HEK293 (cell line): Measurements from ENCODE around the gene GTPBP3.
"Not testable (repeated sequence)": the region's sequence is repeated elsewhere in the genome, so short reads cannot be mapped to it uniquely, and the experiment has no call there.

ENCODE experiments used
- CTCF ChIA-PET: fragments of 350-600 bp; formaldehyde crosslinking; extraction: SDS; loops from one replicate; lab custom pipeline; 2021; ENCODE audit warnings: antibody characterized with exemption; lab: Yijun Ruan, JAX
- POLR2A ChIA-PET: fragments of 300-600 bp; formaldehyde crosslinking; extraction: SDS; loops from one replicate; lab custom pipeline; 2020; ENCODE audit warnings: antibody characterized with exemption, inconsistent platforms; lab: Yijun Ruan, JAX
- H3K27ac ChIP-seq: fragments of 200-500 bp; sonication (Bioruptor generic); 2 replicates; pipeline ENCODE4 v1.5.1; 2014; ENCODE audit warnings: low read depth, low read length, control low read depth, inconsistent platforms; ENCODE audit errors: extremely low read depth
- H3K36me3 ChIP-seq, 2 experiments: fragments of 200-500 bp in 1 of 2; sonication (Bioruptor generic) in 1 of 2; 1 replicate in 1 of 2; 2 replicates in 1 of 2; pipeline ENCODE4 v1.5.1; 2014 to 2017; ENCODE audit warnings: inconsistent platforms in 2 of 2, low read length in 2 of 2; ENCODE audit not compliant: control insufficient read depth in 2 of 2, insufficient read depth in 1 of 2
- H3K4me1 ChIP-seq: fragments of 200-500 bp; sonication (Bioruptor generic); 2 replicates; pipeline ENCODE4 v1.5.1; 2014; ENCODE audit warnings: mild to moderate bottlenecking, low read length, inconsistent platforms; ENCODE audit not compliant: control insufficient read depth, insufficient read depth
- H3K4me3 ChIP-seq: 2 replicates; pipeline ENCODE4 v1.5.1; 2011; ENCODE audit warnings: low read depth, mild to moderate bottlenecking, control low read depth, low read length, moderate library complexity
- H3K9me3 ChIP-seq: fragments of 200-500 bp; sonication (Bioruptor generic); 2 replicates; pipeline ENCODE4 v1.5.1; 2014; ENCODE audit warnings: low read depth, low read length, inconsistent platforms; ENCODE audit not compliant: control insufficient read depth, insufficient read depth
- EGR2 ChIP-seq: fragments of 450-650 bp; formaldehyde crosslinking; IDR thresholded peaks from 2 replicates; pipeline ENCODE4 v1.5.1; 2016; ENCODE audit warnings: low read depth, missing biosample characterization, missing genetic modification characterization
- ZBTB1 ChIP-seq: fragments of 450-650 bp; formaldehyde crosslinking; IDR thresholded peaks from 2 replicates; pipeline ENCODE4 v1.5.1; 2016; ENCODE audit warnings: missing biosample characterization, missing genetic modification characterization
- ZNF121 ChIP-seq: fragments of 450-650 bp; formaldehyde crosslinking; IDR thresholded peaks from 2 replicates; pipeline ENCODE4 v1.5.1; 2016; ENCODE audit warnings: missing biosample characterization, missing genetic modification characterization
- ZNF16 ChIP-seq: fragments of 450-650 bp; formaldehyde crosslinking; IDR thresholded peaks from 2 replicates; pipeline ENCODE4 v1.5.1; 2016; ENCODE audit warnings: low read depth, missing biosample characterization, missing genetic modification characterization
- ZNF174 ChIP-seq: fragments of 450-650 bp; formaldehyde crosslinking; IDR thresholded peaks from 2 replicates; pipeline ENCODE4 v1.5.0; 2017; ENCODE audit warnings: missing biosample characterization, mild to moderate bottlenecking, missing genetic modification characterization
- ZNF184 ChIP-seq: fragments of 450-650 bp; IDR thresholded peaks from 2 replicates; pipeline ENCODE4 v1.5.1; 2018; ENCODE audit warnings: missing biosample characterization, mild to moderate bottlenecking, missing genetic modification characterization
- ZNF214 ChIP-seq: fragments of 450-650 bp; formaldehyde crosslinking; IDR thresholded peaks from 2 replicates; pipeline ENCODE4 v1.5.1; 2017; ENCODE audit warnings: missing biosample characterization, mild to moderate bottlenecking, missing genetic modification characterization, borderline replicate concordance
- ZNF274 ChIP-seq, 2 experiments: fragments of 200-500 bp in 1 of 2; fragments of 450-650 bp in 1 of 2; sonication (Bioruptor generic) in 1 of 2; formaldehyde crosslinking in 1 of 2; IDR thresholded peaks; 2 replicates each; pipeline versions ENCODE4 v1.5.1 to v1.6.1; 2014 to 2016; ENCODE audit warnings: borderline replicate concordance in 1 of 2, inconsistent platforms in 1 of 2, low read length in 1 of 2, missing biosample characterization in 1 of 2, missing genetic modification characterization in 1 of 2
- ZNF311 ChIP-seq: fragments of 450-650 bp; formaldehyde crosslinking; IDR thresholded peaks from 2 replicates; pipeline ENCODE4 v1.5.1; 2017; ENCODE audit warnings: missing biosample characterization, missing genetic modification characterization, borderline replicate concordance
- ZNF473 ChIP-seq: fragments of 450-650 bp; formaldehyde crosslinking; IDR thresholded peaks from 2 replicates; pipeline ENCODE4 v1.5.1; 2017; ENCODE audit warnings: missing biosample characterization, missing genetic modification characterization
- ZNF560 ChIP-seq: fragments of 450-650 bp; formaldehyde crosslinking; IDR thresholded peaks from 2 replicates; pipeline ENCODE4 v1.5.1; 2017; ENCODE audit warnings: missing biosample characterization, missing genetic modification characterization, borderline replicate concordance
- ZNF776 ChIP-seq: fragments of 450-650 bp; formaldehyde crosslinking; IDR thresholded peaks from 2 replicates; pipeline ENCODE4 v1.5.0; 2017; ENCODE audit warnings: missing biosample characterization, missing genetic modification characterization, borderline replicate concordance
- ZNF785 ChIP-seq: fragments of 450-650 bp; formaldehyde crosslinking; IDR thresholded peaks from 2 replicates; pipeline ENCODE4 v1.5.1; 2016; ENCODE audit warnings: missing biosample characterization, missing genetic modification characterization
- TF ChIP-seq, protein P1 (sequence below): fragments of 450-650 bp; formaldehyde crosslinking; IDR thresholded peaks from 2 replicates; pipeline ENCODE4 v1.5.1; 2017; ENCODE audit warnings: missing biosample characterization, missing genetic modification characterization
- TF ChIP-seq, protein P2 (sequence below): fragments of 450-650 bp; formaldehyde crosslinking; optimal IDR thresholded peaks from 2 replicates; pipeline ENCODE3; 2016; ENCODE audit warnings: missing biosample characterization, mild to moderate bottlenecking, missing genetic modification characterization
- TF ChIP-seq, protein P3 (sequence below): fragments of 450-650 bp; formaldehyde crosslinking; IDR thresholded peaks from 2 replicates; pipeline ENCODE4 v1.5.1; 2016; ENCODE audit warnings: missing biosample characterization, missing genetic modification characterization, borderline replicate concordance

GTPBP3 gene

DNA sequence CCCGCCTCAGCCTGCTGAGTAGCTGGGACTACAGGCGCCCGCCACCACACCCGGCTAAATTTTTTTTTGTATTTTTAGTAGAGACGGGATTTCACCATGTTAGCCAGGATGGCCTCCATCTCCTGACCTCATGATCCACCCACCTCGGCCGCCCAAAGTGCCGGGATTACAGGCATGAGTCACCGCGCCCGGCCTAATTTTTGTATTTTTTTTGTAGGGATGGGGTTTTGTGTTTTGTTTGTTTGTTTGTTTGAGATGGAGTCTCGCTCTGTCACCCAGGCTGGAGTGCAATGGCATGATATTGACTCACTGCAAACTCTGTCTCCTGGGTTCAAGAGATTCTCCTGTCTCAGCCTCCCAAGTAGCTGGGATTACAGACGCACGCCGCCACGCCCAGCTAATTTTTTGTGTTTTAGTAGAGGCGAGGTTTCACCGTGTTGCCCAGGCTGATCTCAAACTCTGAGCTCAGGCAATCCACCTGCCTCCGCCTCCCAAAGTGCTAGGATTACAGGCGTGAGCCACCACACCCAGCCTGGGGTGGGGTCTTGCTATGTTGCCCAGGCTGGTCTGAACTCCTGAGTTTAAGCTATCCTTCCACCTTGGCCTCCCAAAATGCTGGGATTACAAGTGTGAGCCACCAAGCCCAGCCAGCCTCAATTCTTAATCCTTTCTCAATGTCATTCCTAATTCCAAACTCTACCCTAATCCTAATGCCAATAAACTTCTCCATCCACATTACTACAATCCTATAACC, 26.7 kb downstream of the GTPBP3 start:
- CTCF ChIA-PET = interaction anchor here (0.6 to 0.7 kb wide), 2 partner anchors 158 to 572 kb away, joined by 3 read pairs; no protein-coding TSS in a partner anchor
- H3K27ac ChIP-seq, H3K4me1 ChIP-seq, POLR2A ChIA-PET, H3K36me3 ChIP-seq, H3K9me3 ChIP-seq, H3K4me3 ChIP-seq: not testable (repeated sequence)
- 0 out of 2 replicates have a peak, but pooled peaks have one; percentile 47 for TF ChIP-seq ZNF121 (tag by site-specific recombination)

DNA sequence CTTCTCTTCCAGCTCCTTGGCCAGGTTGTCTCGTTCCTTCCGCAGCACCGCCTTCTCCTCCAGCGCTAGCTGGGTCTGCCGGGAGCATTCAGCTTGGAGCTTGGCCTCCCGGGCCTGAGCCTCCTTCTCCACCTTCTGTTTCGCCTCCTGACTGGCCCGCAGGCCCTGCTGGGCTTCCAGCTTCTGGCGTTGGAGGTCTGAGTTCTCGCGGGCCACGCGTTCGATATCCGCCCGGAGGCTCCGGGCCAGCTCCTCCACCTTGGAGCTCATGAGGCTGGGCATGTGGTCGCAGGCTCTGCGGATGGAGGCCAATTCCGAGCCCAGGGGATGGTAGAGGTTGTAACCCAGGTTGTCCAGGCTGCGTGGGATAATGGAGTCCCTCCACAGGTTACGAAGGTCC, 28.0 kb downstream of the GTPBP3 start:
- Histone ChIP-seq H3K27ac (no peak overlapping the region), H3K36me3 (no peaks in the 10 kb centered on the region), H3K4me3 (no peak overlapping the region), H3K9me3 (no peaks in the 10 kb centered on the region), H3K4me1 (no peaks in the 10 kb centered on the region)
- TF ChIP-seq EGR2 (tag by site-specific recombination) (no peak), ZNF16 (no peak), ZNF560 (no peak), ZNF776 (no peak), ZNF214 (tag by site-specific recombination) (no peak), ZNF274 (IDR thresholded peaks at IDR 0.05; ENCODE audit: low read length) (no peak), ZNF274 (tag by site-specific recombination; IDR thresholded peaks at IDR 0.05; ENCODE audit: borderline replicate concordance) (no peak), ZNF174 (no peak), ZNF184 (tag by site-specific recombination) (no peak), ZNF473 (tag by site-specific recombination) (no peak), ZNF785 (no peak), ZBTB1 (tag by site-specific recombination) (no peak), ZNF311 (no peak)
- TF ChIP-seq, protein P1, sequence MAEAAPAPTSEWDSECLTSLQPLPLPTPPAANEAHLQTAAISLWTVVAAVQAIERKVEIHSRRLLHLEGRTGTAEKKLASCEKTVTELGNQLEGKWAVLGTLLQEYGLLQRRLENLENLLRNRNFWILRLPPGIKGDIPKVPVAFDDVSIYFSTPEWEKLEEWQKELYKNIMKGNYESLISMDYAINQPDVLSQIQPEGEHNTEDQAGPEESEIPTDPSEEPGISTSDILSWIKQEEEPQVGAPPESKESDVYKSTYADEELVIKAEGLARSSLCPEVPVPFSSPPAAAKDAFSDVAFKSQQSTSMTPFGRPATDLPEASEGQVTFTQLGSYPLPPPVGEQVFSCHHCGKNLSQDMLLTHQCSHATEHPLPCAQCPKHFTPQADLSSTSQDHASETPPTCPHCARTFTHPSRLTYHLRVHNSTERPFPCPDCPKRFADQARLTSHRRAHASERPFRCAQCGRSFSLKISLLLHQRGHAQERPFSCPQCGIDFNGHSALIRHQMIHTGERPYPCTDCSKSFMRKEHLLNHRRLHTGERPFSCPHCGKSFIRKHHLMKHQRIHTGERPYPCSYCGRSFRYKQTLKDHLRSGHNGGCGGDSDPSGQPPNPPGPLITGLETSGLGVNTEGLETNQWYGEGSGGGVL (tag by site-specific recombination) = no peak
- TF ChIP-seq, protein P2, sequence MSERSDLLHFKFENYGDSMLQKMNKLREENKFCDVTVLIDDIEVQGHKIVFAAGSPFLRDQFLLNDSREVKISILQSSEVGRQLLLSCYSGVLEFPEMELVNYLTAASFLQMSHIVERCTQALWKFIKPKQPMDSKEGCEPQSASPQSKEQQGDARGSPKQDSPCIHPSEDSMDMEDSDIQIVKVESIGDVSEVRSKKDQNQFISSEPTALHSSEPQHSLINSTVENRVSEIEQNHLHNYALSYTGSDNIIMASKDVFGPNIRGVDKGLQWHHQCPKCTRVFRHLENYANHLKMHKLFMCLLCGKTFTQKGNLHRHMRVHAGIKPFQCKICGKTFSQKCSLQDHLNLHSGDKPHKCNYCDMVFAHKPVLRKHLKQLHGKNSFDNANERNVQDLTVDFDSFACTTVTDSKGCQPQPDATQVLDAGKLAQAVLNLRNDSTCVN = no peak
- TF ChIP-seq, protein P3, sequence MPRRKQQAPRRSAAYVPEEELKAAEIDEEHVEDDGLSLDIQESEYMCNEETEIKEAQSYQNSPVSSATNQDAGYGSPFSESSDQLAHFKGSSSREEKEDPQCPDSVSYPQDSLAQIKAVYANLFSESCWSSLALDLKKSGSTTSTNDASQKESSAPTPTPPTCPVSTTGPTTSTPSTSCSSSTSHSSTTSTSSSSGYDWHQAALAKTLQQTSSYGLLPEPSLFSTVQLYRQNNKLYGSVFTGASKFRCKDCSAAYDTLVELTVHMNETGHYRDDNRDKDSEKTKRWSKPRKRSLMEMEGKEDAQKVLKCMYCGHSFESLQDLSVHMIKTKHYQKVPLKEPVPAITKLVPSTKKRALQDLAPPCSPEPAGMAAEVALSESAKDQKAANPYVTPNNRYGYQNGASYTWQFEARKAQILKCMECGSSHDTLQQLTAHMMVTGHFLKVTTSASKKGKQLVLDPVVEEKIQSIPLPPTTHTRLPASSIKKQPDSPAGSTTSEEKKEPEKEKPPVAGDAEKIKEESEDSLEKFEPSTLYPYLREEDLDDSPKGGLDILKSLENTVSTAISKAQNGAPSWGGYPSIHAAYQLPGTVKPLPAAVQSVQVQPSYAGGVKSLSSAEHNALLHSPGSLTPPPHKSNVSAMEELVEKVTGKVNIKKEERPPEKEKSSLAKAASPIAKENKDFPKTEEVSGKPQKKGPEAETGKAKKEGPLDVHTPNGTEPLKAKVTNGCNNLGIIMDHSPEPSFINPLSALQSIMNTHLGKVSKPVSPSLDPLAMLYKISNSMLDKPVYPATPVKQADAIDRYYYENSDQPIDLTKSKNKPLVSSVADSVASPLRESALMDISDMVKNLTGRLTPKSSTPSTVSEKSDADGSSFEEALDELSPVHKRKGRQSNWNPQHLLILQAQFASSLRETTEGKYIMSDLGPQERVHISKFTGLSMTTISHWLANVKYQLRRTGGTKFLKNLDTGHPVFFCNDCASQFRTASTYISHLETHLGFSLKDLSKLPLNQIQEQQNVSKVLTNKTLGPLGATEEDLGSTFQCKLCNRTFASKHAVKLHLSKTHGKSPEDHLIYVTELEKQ (tag by site-specific recombination) = no peak
- POLR2A ChIA-PET = no interaction called here
- CTCF ChIA-PET = interaction anchor here (0.9 kb wide), 1 partner anchor 21 kb away, joined by 4 read pairs; no protein-coding TSS in a partner anchor
